HepG2 (cell line): ENCODE data around the gene TMEM198. TPM values are rescaled to one million over a fixed set of nuclear protein-coding genes. Genes with fewer than 3 reads are reported as not detected.

Source experiments
- ARID3A ChIP-seq: IDR thresholded peaks from 2 replicates; pipeline ENCODE4 v1.6.1; 2012; ENCODE audit warnings: low read depth, low read length, improper control_type of control experiment
- DNMT3B ChIP-seq: conservative IDR thresholded peaks from 2 replicates; pipeline ENCODE4 v1.6.1; 2016; ENCODE audit warnings: missing biosample characterization, control low read depth
- FOXK2 ChIP-seq: fragments of 450-650 bp; IDR thresholded peaks from 2 replicates; pipeline ENCODE4 v1.6.1; 2016
- GATAD1 ChIP-seq: IDR thresholded peaks from 2 replicates; pipeline ENCODE4 v1.6.1; 2016; ENCODE audit warnings: missing genetic modification reagents, missing compliant biosample characterization
- JDP2 ChIP-seq: sonication (generic); formaldehyde crosslinking; IDR thresholded peaks from 2 replicates; pipeline ENCODE4 v1.8.1; 2022; ENCODE audit warnings: missing genetic modification reagents, borderline replicate concordance
- KAT8 ChIP-seq: IDR thresholded peaks from 2 replicates; pipeline ENCODE4 v1.6.1; 2016; ENCODE audit warnings: missing genetic modification reagents, missing compliant biosample characterization
- KLF6 ChIP-seq: IDR thresholded peaks from 2 replicates; pipeline ENCODE4 v1.8.0; 2016; ENCODE audit warnings: missing biosample characterization, missing genetic modification reagents
- MYC ChIP-seq: sonication (generic); formaldehyde crosslinking; IDR thresholded peaks from 2 replicates; pipeline ENCODE4 v1.9.0; 2021; ENCODE audit warnings: missing genetic modification reagents, borderline replicate concordance
- NR3C1 ChIP-seq: sonication (generic); formaldehyde crosslinking; IDR thresholded peaks from 2 replicates; pipeline ENCODE4 v1.4.0; 2020; ENCODE audit warnings: missing genetic modification reagents
- PLSCR1 ChIP-seq: sonication (generic); formaldehyde crosslinking; IDR thresholded peaks from 2 replicates; pipeline ENCODE4 v1.5.0; 2020; ENCODE audit warnings: missing genetic modification reagents, mild to moderate bottlenecking, borderline replicate concordance
- SNAI1 ChIP-seq: sonication (generic); formaldehyde crosslinking; IDR thresholded peaks from 2 replicates; pipeline ENCODE4 v1.5.0; 2020; ENCODE audit warnings: mild to moderate bottlenecking, missing genetic modification reagents, borderline replicate concordance
- SRSF4 ChIP-seq: fragments of 200-400 bp; formaldehyde crosslinking; IDR thresholded peaks from one replicate; pipeline ENCODE4 v1.6.1; 2018; ENCODE audit warnings: mild to moderate bottlenecking, low read depth, low read length, moderate library complexity; ENCODE audit not compliant: poor library complexity, severe bottlenecking
- TCF7 ChIP-seq: sonication (generic); IDR thresholded peaks from 2 replicates; pipeline ENCODE4 v1.6.1; 2016; ENCODE audit warnings: antibody characterized with exemption, low read depth
- TFAP4 ChIP-seq: sonication (generic); IDR thresholded peaks from 2 replicates; pipeline ENCODE4 v1.6.1; 2016; ENCODE audit warnings: low read depth, borderline replicate concordance
- TSC22D2 ChIP-seq: sonication (generic); formaldehyde crosslinking; IDR thresholded peaks from 2 replicates; pipeline ENCODE4 v1.5.1; 2020; ENCODE audit warnings: missing genetic modification reagents, mild to moderate bottlenecking, borderline replicate concordance
- ZNF225 ChIP-seq: sonication (generic); formaldehyde crosslinking; IDR thresholded peaks from 2 replicates; pipeline ENCODE4 v1.4.0; 2020; ENCODE audit warnings: mild to moderate bottlenecking, missing genetic modification reagents
- ZNF263 ChIP-seq: sonication (generic); formaldehyde crosslinking; IDR thresholded peaks from 2 replicates; pipeline ENCODE4 v1.4.0; 2020; ENCODE audit warnings: missing genetic modification reagents
- ZNF343 ChIP-seq: sonication (generic); formaldehyde crosslinking; IDR thresholded peaks from 2 replicates; pipeline ENCODE4 v1.4.0; 2020; ENCODE audit warnings: mild to moderate bottlenecking, missing genetic modification reagents
- ZNF354B ChIP-seq: sonication (generic); formaldehyde crosslinking; IDR thresholded peaks from 2 replicates; pipeline ENCODE4 v1.8.0; 2022; ENCODE audit warnings: mild to moderate bottlenecking, missing genetic modification reagents
- ZNF567 ChIP-seq: sonication (generic); formaldehyde crosslinking; IDR thresholded peaks from 2 replicates; pipeline ENCODE4 v1.8.1; 2023; ENCODE audit warnings: mild to moderate bottlenecking, missing genetic modification reagents, borderline replicate concordance
- ZNF598 ChIP-seq: sonication (generic); formaldehyde crosslinking; IDR thresholded peaks from 2 replicates; pipeline ENCODE4 v1.5.1; 2020; ENCODE audit warnings: mild to moderate bottlenecking, missing genetic modification reagents, borderline replicate concordance
- ZNF687 ChIP-seq: sonication (generic); formaldehyde crosslinking; IDR thresholded peaks from 2 replicates; pipeline ENCODE4 v1.5.1; 2020; ENCODE audit warnings: mild to moderate bottlenecking, missing genetic modification reagents, moderate library complexity
- ZNF850 ChIP-seq: sonication (generic); formaldehyde crosslinking; conservative IDR thresholded peaks from 2 replicates; pipeline ENCODE4 v1.9.0; 2021; ENCODE audit warnings: mild to moderate bottlenecking, missing genetic modification reagents
- polyA plus RNA-seq, 8 experiments: library from polyadenylated mRNA; depleted of rRNA in 3 of 8; stranded (reverse) in 7 of 8; unstranded in 1 of 8; fragments of >200 nt; fragmentation: Illumina TruSeq in 4 of 8; extraction: Trizol in 4 of 8; gene quantifications; 2 replicates each; pipeline versions ENCODE4 v1.2.1 to v1.2.3, GENCODE V29; 2011 to 2016; ENCODE audit warnings: low read depth in 4 of 8, missing spikeins in 1 of 8, mixed read lengths in 1 of 8; ENCODE audit not compliant: insufficient read depth in 1 of 8
- total RNA-seq, 5 experiments: library from RNA; depleted of rRNA; stranded (reverse); fragments of >200 nt; fragmentation: Illumina TruSeq; extraction: Trizol; gene quantifications; 2 replicates each; pipeline ENCODE4 v1.2.3, GENCODE V29; 2016; ENCODE audit warnings: low read depth in 1 of 5

Gene TMEM198
- total and polyA plus RNA-seq, 2 of the 13 experiments (the other 11 are each of a cell fraction or from before 2014, with no cell fraction given) = 17.3 to 23.5 TPM

DNA sequence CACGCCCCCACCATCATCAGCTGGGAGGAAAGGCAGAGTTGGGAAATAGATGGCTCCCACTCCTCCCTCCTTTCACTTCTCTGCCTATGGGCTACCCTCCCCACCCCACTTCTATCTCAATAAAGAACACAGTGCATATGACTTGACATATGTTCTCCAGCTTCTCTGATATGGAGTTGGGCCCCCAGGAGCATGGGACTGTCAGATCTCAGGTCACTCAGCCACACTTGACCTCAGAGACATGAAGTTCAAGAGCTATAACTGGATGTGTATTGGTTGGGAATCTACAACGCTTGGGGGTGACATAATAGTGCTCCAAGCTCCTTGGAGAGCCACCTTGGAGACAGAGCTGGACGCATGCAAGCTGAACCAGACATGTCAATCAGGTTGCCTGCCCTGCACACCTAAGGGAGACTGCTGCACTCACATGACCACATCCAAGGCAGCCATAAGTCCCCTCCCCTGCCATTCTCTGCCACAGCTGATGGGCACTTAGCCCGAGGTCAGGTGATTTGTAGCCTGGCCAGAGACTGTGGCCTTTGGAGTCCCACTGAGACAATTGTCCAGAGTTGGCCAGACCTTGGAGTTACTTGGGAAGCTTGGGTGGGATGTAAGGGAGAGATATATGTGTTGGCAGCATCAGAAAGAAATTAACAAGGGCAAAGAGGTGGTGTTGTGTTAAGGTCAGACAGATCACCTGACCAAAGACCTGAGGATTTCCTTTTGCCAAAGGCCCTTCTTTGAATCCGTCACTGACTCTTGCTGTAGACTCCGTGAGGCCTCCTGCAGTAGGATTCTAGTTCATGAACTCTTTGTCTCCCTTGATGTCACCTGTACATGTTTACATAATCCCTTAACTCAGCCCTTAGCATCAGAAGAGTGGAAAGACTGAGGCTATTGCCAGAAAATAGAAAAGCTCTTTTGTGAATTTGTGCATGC lies 32.0 kb downstream of the TMEM198 start (continued):
- no peak for TF ChIP-seq ZNF850 (CRISPR knock-in tag)
- no peak for TF ChIP-seq TSC22D2 (CRISPR knock-in tag)
- TF ChIP-seq KLF6 = no peak
- TF ChIP-seq ZNF567 = no peak
- no peak for TF ChIP-seq GATAD1 (CRISPR knock-in tag)
- no peak; the same call in 1 of the 2 replicates for TF ChIP-seq ZNF263 (CRISPR knock-in tag)
- 0 out of 2 replicates have a peak, but pooled peaks have one; percentile 35 for TF ChIP-seq ZNF598 (CRISPR knock-in tag)
- no peak for TF ChIP-seq JDP2
- TF ChIP-seq KAT8 (CRISPR knock-in tag) = 0 out of 2 replicates have a peak, but pooled peaks have one; percentile 22
- TF ChIP-seq ARID3A = no peak
- no peak for TF ChIP-seq PLSCR1
- TF ChIP-seq ZNF687 (CRISPR knock-in tag) = peak; percentile 66
- no peak for TF ChIP-seq ZNF225
- TF ChIP-seq FOXK2 = no peak; the same call in 1 of the 2 replicates
- no peak for TF ChIP-seq ZNF354B
- no peak for TF ChIP-seq MYC
- TF ChIP-seq SRSF4 = no peak
- peak; percentile 47 for TF ChIP-seq TCF7
- no peak for TF ChIP-seq SNAI1 (CRISPR knock-in tag)
- TF ChIP-seq NR3C1 (CRISPR knock-in tag) = no peak
- TF ChIP-seq TFAP4 = peak; percentile 46; the same call in 1 of the 2 replicates
- no peak for TF ChIP-seq DNMT3B (CRISPR knock-in tag)
- TF ChIP-seq ZNF343 (CRISPR knock-in tag) = no peak
